GM12878 (cell line): ENCODE measurements around the gene KITLG. TPM values are rescaled to one million over a fixed set of nuclear protein-coding genes. Genes with fewer than 3 reads are reported as not detected.

Experiments
- ATAC-seq: fragments of 200-7000 bp; cut with Tn5 transposase; 3 replicates; pipeline ENCODE4 v1.9.1; 2020; ENCODE audit warnings: mild to moderate bottlenecking, moderate library complexity
- BruUV-seq: library from RNA; stranded (reverse); fragments of 400-500 nt; replicated peaks from 2 replicates; lab custom pipeline; 2021; lab: Mats Ljungman, UMichigan
- CTCF ChIA-PET: fragments of 300-600 bp; sonication (Branson Sonifier 250); formaldehyde crosslinking; extraction: SDS; loops from one replicate; lab custom pipeline; 2021; ENCODE audit warnings: inconsistent platforms; lab: Yijun Ruan, JAX
- POLR2A ChIA-PET: fragments of 350-600 bp; formaldehyde crosslinking; extraction: SDS; loops from one replicate; lab custom pipeline; 2021; ENCODE audit warnings: inconsistent platforms; lab: Charles Lee
- RAD21 ChIA-PET: fragments of 300-600 bp; sonication (Branson Sonifier 250); formaldehyde crosslinking; loops from one replicate; lab custom pipeline; 2023; ENCODE audit warnings: antibody characterized with exemption; ENCODE audit not compliant: unreplicated experiment; lab: Charles Lee
- SMC1A ChIA-PET: fragments of 300-600 bp; sonication (Branson Sonifier 250); formaldehyde crosslinking; loops from one replicate; lab custom pipeline; 2023; ENCODE audit not compliant: unreplicated experiment, uncharacterized antibody; lab: Charles Lee
- DNase-seq: peaks from one replicate; pipeline ENCODE4 v3.0.0-alpha.2; 2011; ENCODE audit warnings: low read depth, low spot score
- FAIRE-seq: peaks from 3 replicates; lab custom pipeline; 2011; peaks lifted over from hg19 to GRCh38; lab: Jason Lieb, UNC
- H2AFZ ChIP-seq: 2 replicates; pipeline ENCODE4 v1.6.0; 2011; ENCODE audit warnings: low read depth, low read length, control low read depth; ENCODE audit not compliant: control insufficient read depth
- H3K27ac ChIP-seq: 2 replicates; pipeline ENCODE4 v1.5.1; 2011; ENCODE audit warnings: control low read depth; ENCODE audit not compliant: control insufficient read depth, insufficient read depth
- H3K27me3 ChIP-seq, 2 experiments: replicated peaks in 1 of 2; 2 replicates each; pipeline versions ENCODE4 v1.6.0 to v1.6.1; 2011; ENCODE audit warnings: low read length in 1 of 2; ENCODE audit not compliant: control insufficient read depth in 2 of 2, insufficient read depth in 2 of 2
- H3K36me3 ChIP-seq, 2 experiments: 2 replicates each; pipeline ENCODE4 v1.5.1; 2011; ENCODE audit warnings: low read length in 1 of 2; ENCODE audit not compliant: control insufficient read depth in 2 of 2, insufficient read depth in 2 of 2
- H3K4me1 ChIP-seq: 2 replicates; pipeline ENCODE4 v1.6.1; 2011; ENCODE audit warnings: mild to moderate bottlenecking, low read length, moderate library complexity, mixed read lengths; ENCODE audit not compliant: control insufficient read depth, insufficient read depth
- H3K4me2 ChIP-seq: 2 replicates; pipeline ENCODE4 v1.6.0; 2011; ENCODE audit warnings: control low read depth; ENCODE audit not compliant: control insufficient read depth, insufficient read depth
- H3K4me3 ChIP-seq: fragments of 200-600 bp; sonication (generic); 2 replicates; pipeline ENCODE4 v1.5.1; 2016
- H3K79me2 ChIP-seq: 2 replicates; pipeline ENCODE4 v1.6.0; 2011; ENCODE audit warnings: low read length; ENCODE audit not compliant: control insufficient read depth, insufficient read depth
- H3K9ac ChIP-seq: 2 replicates; pipeline ENCODE4 v1.8.0; 2011; ENCODE audit warnings: low read length, control low read depth, mixed read lengths; ENCODE audit not compliant: control insufficient read depth, insufficient read depth
- H3K9me3 ChIP-seq: replicated peaks from 3 replicates; pipeline ENCODE4 v1.5.1; 2011; ENCODE audit warnings: mild to moderate bottlenecking, low read length; ENCODE audit not compliant: control insufficient read depth, insufficient read depth
- H4K20me1 ChIP-seq: 2 replicates; pipeline ENCODE4 v1.6.0; 2011; ENCODE audit not compliant: control insufficient read depth, insufficient read depth
- ATF2 ChIP-seq: IDR thresholded peaks from 2 replicates; pipeline ENCODE4 v1.6.1; 2012; ENCODE audit warnings: low read length, inconsistent platforms
- ESRRA ChIP-seq: IDR thresholded peaks from 2 replicates; pipeline ENCODE4 v1.6.1; 2012; ENCODE audit warnings: mild to moderate bottlenecking, low read length, improper control_type of control experiment
- MLLT1 ChIP-seq: fragments of 450-650 bp; IDR thresholded peaks from 2 replicates; pipeline ENCODE4 v1.6.1; 2016; ENCODE audit warnings: mild to moderate bottlenecking
- RELA ChIP-seq: fragments of 450-650 bp; IDR thresholded peaks from 2 replicates; pipeline ENCODE4 v1.8.0; 2014; ENCODE audit warnings: borderline replicate concordance; ENCODE audit not compliant: partially characterized antibody
- RUNX3 ChIP-seq: IDR thresholded peaks from 2 replicates; pipeline ENCODE4 v1.6.1; 2012; ENCODE audit warnings: low read length, inconsistent platforms
- SKIL ChIP-seq: fragments of 450-650 bp; IDR thresholded peaks from 2 replicates; pipeline ENCODE4 v1.6.1; 2017; ENCODE audit warnings: mild to moderate bottlenecking, low read depth, inconsistent platforms; ENCODE audit not compliant: poor library complexity, severe bottlenecking
- SRF ChIP-seq, 2 experiments: IDR thresholded peaks; 2 replicates each; pipeline ENCODE4 v1.6.1; 2011; ENCODE audit warnings: low read depth in 2 of 2, low read length in 2 of 2, mild to moderate bottlenecking in 1 of 2, moderate library complexity in 1 of 2
- SUPT20H ChIP-seq: IDR thresholded peaks from 2 replicates; pipeline ENCODE4 v1.6.1; 2011; ENCODE audit warnings: low read depth, mild to moderate bottlenecking, low read length, moderate library complexity, borderline replicate concordance; ENCODE audit not compliant: control insufficient read depth
- whole genome bisulfite sequencing: methylation state at CpG from one replicate; pipeline ENCODE4 v1.1.6; 2016; ENCODE audit warnings: low lambda C conversion rate; ENCODE audit not compliant: insufficient replicate concordance, insufficient coverage; ENCODE audit errors: missing lambda C conversion rate; 5-methylcytosine and 5-hydroxymethylcytosine counted together
- in situ Hi-C: fragments of 300-500 bp; cut with MboI; formaldehyde crosslinking; loops from 9 replicates; pipeline ENCODE4 v1.14.3; 2018; ENCODE audit warnings: mixed read lengths
- intact Hi-C: fragments of 100-400 bp; cut with micrococcal nuclease; formaldehyde crosslinking; loops from one replicate; pipeline ENCODE4 v1.14.2; 2022; ENCODE audit not compliant: unreplicated experiment
- polyA plus RNA-seq, 11 experiments: library from polyadenylated mRNA; depleted of rRNA in 4 of 11; unstranded in 6 of 11; stranded (reverse) in 5 of 11; fragments of >200 nt; fragmentation: Nextera tagmentation in 4 of 11; fragmentation: Illumina TruSeq in 1 of 11; extraction: Ambion mirVana in 4 of 11; extraction: Trizol in 1 of 11; gene quantifications; 1 replicate in 1 of 11; 2 replicates in 10 of 11; pipeline versions ENCODE4 v1.2.1 to v1.2.3, GENCODE V29; 2011 to 2016; ENCODE audit warnings: inconsistent platforms in 2 of 11, missing spikeins in 2 of 11, low read depth in 1 of 11
- total RNA-seq, 4 experiments: library from RNA; depleted of rRNA in 3 of 4; stranded (reverse); fragments of >200 nt in 3 of 4; fragmentation: Illumina TruSeq in 1 of 4; extraction: Trizol in 1 of 4; gene quantifications; 2 replicates each; pipeline versions ENCODE4 v1.2.1 to v1.2.3, GENCODE V29; 2013 to 2021
- TF ChIP-seq, protein P1 (sequence below): IDR thresholded peaks from 2 replicates; pipeline ENCODE4 v1.6.1; 2012; ENCODE audit warnings: low read depth, low read length, improper control_type of control experiment

The KITLG gene
- total and polyA plus RNA-seq, 10 of the 15 experiments (the other 5 are each of a cell fraction or from before 2014, with no cell fraction given) = 0.02 to 0.51 (median 0.09) TPM; not detected in 1

GRCh38 chr12:88529531-88530488 lies 50.5 kb downstream of the KITLG start (continued):
- TF ChIP-seq MLLT1 (no peak), SKIL (no peak), ESRRA (no peak), RELA (no peak), RUNX3 (no peak)

GRCh38 chr12:88522961-88523360 lies 57.3 kb downstream of the KITLG start:
- H3K27ac ChIP-seq = no peak overlapping the region
- TF ChIP-seq SRF (IDR thresholded peaks at IDR 0.05; ENCODE audit: low read depth in 2 of 2, low read length in 2 of 2) = no peak
- no peak for TF ChIP-seq ATF2
- TF ChIP-seq, protein P1, sequence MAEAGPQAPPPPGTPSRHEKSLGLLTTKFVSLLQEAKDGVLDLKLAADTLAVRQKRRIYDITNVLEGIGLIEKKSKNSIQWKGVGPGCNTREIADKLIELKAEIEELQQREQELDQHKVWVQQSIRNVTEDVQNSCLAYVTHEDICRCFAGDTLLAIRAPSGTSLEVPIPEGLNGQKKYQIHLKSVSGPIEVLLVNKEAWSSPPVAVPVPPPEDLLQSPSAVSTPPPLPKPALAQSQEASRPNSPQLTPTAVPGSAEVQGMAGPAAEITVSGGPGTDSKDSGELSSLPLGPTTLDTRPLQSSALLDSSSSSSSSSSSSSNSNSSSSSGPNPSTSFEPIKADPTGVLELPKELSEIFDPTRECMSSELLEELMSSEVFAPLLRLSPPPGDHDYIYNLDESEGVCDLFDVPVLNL = no peak
- TF ChIP-seq SUPT20H = no peak
- TF ChIP-seq RELA = no peak
- DNase-seq (no peak), ATAC-seq (no peak), FAIRE-seq (no peak)
- no peaks in the 10 kb centered on the region for H3K9me3 ChIP-seq
- H3K27me3 ChIP-seq = no peaks in the 10 kb centered on the region
- H3K4me1 ChIP-seq = no peaks in the 10 kb centered on the region
- no TSS peak for BruUV-seq
- ChIA-PET SMC1A (interaction anchor here (0.6 kb wide), 1 partner anchor 727 kb away, joined by 3 read pairs; no protein-coding TSS in a partner anchor), RAD21 (no interaction called here), POLR2A (interaction anchor here (0.7 kb wide), 1 partner anchor 76 kb away, joined by 4 read pairs; no protein-coding TSS in a partner anchor), CTCF (interaction anchor here (0.7 kb wide), 1 partner anchor 231 kb away, joined by 4 read pairs; no protein-coding TSS in a partner anchor)
- no peaks in the 10 kb centered on the region for H3K79me2 ChIP-seq
- H3K4me3 ChIP-seq = no peak overlapping the region
- in situ Hi-C loops (no loop called here), intact Hi-C loops (no loop called here)
- H4K20me1 ChIP-seq = no peaks in the 10 kb centered on the region
- H3K4me2 ChIP-seq = no peak overlapping the region
- WGBS = 24% methylated on average over 7 of the region's 7 CpGs
- no peak overlapping the region for H2AFZ ChIP-seq
- H3K9ac ChIP-seq = no peak overlapping the region
- no peaks in the 10 kb centered on the region for H3K36me3 ChIP-seq
